K562 (cell line): ENCODE data around the gene HDC. TPM values are rescaled to one million over a fixed set of nuclear protein-coding genes. Genes with fewer than 3 reads are reported as not detected.

Source experiments
- ATAC-seq: fragments of 200-7000 bp; cut with Tn5 transposase; 3 replicates; pipeline ENCODE4 v1.9.1; 2020; ENCODE audit warnings: moderate library complexity
- BruUV-seq: library from RNA; stranded (reverse); fragments of 400-500 nt; replicated peaks from 2 replicates; lab custom pipeline; 2021; lab: Mats Ljungman, UMichigan
- CTCF ChIA-PET: fragments of 300-600 bp; formaldehyde crosslinking; extraction: SDS; loops from one replicate; lab custom pipeline; 2021; ENCODE audit warnings: low intra/inter-chr PET ratio; lab: Yijun Ruan, JAX
- POLR2A ChIA-PET: fragments of 300-600, 350-650 bp; sonication (Branson Sonifier 250); formaldehyde crosslinking; extraction: SDS; loops from one replicate; lab custom pipeline; 2021; ENCODE audit warnings: antibody characterized with exemption, inconsistent platforms; lab: Yijun Ruan, JAX
- DNase-seq, 4 experiments: peaks; one replicate each; pipeline versions ENCODE4 v3.0.0 to v3.0.0-alpha.2; 2011 to 2018; ENCODE audit warnings: low spot score in 3 of 4, mixed read lengths in 3 of 4; ENCODE audit errors: extremely low read depth in 1 of 4
- FAIRE-seq: peaks from 2 replicates; lab custom pipeline; 2011; peaks lifted over from hg19 to GRCh38; lab: Jason Lieb, UNC
- H2AFZ ChIP-seq: 2 replicates; pipeline ENCODE4 v1.6.0; 2011; ENCODE audit warnings: low read depth, low read length, control low read depth, inconsistent platforms
- H3K27ac ChIP-seq: fragments of 200-600 bp; 3 replicates; pipeline ENCODE4 v1.8.0; 2011; ENCODE audit warnings: low read depth, mild to moderate bottlenecking, control low read depth, inconsistent platforms, low read length, moderate library complexity, mixed read lengths; ENCODE audit errors: extremely low read depth
- H3K27me3 ChIP-seq, 2 experiments: fragments of 300-600 bp in 1 of 2; 2 replicates in 1 of 2; 3 replicates in 1 of 2; pipeline versions ENCODE4 v1.6.0 to v1.8.0; 2011; ENCODE audit warnings: inconsistent platforms in 2 of 2, low read length in 2 of 2, mild to moderate bottlenecking in 1 of 2, mixed read lengths in 1 of 2, moderate library complexity in 1 of 2; ENCODE audit not compliant: control insufficient read depth in 2 of 2, insufficient read depth in 2 of 2
- H3K36me3 ChIP-seq: fragments of 300-600 bp; 3 replicates; pipeline ENCODE4 v1.8.0; 2011; ENCODE audit warnings: mild to moderate bottlenecking, low read length, inconsistent platforms; ENCODE audit not compliant: control insufficient read depth, insufficient read depth
- H3K4me1 ChIP-seq, 2 experiments: fragments of 200-600 bp in 1 of 2; replicated peaks in 1 of 2; 2 replicates in 1 of 2; 3 replicates in 1 of 2; pipeline versions ENCODE4 v1.5.1 to v1.8.0; 2011; ENCODE audit warnings: inconsistent platforms in 2 of 2, low read length in 2 of 2, mild to moderate bottlenecking in 1 of 2, mixed read lengths in 1 of 2, moderate library complexity in 1 of 2; ENCODE audit not compliant: control insufficient read depth in 2 of 2, insufficient read depth in 2 of 2
- H3K4me2 ChIP-seq: 2 replicates; pipeline ENCODE4 v1.6.1; 2011; ENCODE audit warnings: low read length, control low read depth, inconsistent platforms, mixed read lengths; ENCODE audit not compliant: insufficient read depth
- H3K4me3 ChIP-seq: fragments of 200-600 bp; sonication (generic), shearing (Covaris generic); 2 replicates; pipeline ENCODE4 v1.5.1; 2016; ENCODE audit warnings: control low read depth, inconsistent platforms
- H3K79me2 ChIP-seq: fragments of 200-600 bp; 3 replicates; pipeline ENCODE4 v1.8.0; 2011; ENCODE audit warnings: low read length, inconsistent platforms; ENCODE audit not compliant: control insufficient read depth, insufficient read depth
- H3K9ac ChIP-seq, 2 experiments: 2 replicates each; pipeline versions ENCODE4 v1.6.0 to v1.6.1; 2011; ENCODE audit warnings: low read depth in 2 of 2, low read length in 2 of 2, control low read depth in 1 of 2, inconsistent platforms in 1 of 2, mild to moderate bottlenecking in 1 of 2, mixed read lengths in 1 of 2; ENCODE audit not compliant: insufficient read depth in 1 of 2
- H3K9me1 ChIP-seq: one replicate; pipeline ENCODE4 v1.6.0; 2011; ENCODE audit warnings: inconsistent platforms, mild to moderate bottlenecking, low read length, moderate library complexity; ENCODE audit not compliant: control insufficient read depth, insufficient read depth
- H3K9me3 ChIP-seq: replicated peaks from 2 replicates; pipeline ENCODE4 v1.5.1; 2011; ENCODE audit warnings: low read depth, low read length, inconsistent platforms; ENCODE audit not compliant: control insufficient read depth, insufficient read depth
- H4K20me1 ChIP-seq: replicated peaks from 2 replicates; pipeline ENCODE4 v1.6.1; 2011; ENCODE audit warnings: low read length, inconsistent platforms, mixed read lengths; ENCODE audit not compliant: control insufficient read depth, insufficient read depth
- ATF3 ChIP-seq, 2 experiments: fragments of 450-650 bp in 1 of 2; sonication (generic) in 1 of 2; formaldehyde crosslinking in 1 of 2; IDR thresholded peaks in 1 of 2; conservative IDR thresholded peaks in 1 of 2; 2 replicates each; pipeline versions ENCODE4 v1.6.1 to v1.8.1; 2016 to 2023; ENCODE audit warnings: mild to moderate bottlenecking in 2 of 2, moderate library complexity in 2 of 2, inconsistent platforms in 1 of 2, missing genetic modification reagents in 1 of 2
- BHLHE40 ChIP-seq: IDR thresholded peaks from 2 replicates; pipeline ENCODE4 v1.6.1; 2011; ENCODE audit warnings: low read length, improper control_type of control experiment
- C11orf30 ChIP-seq: fragments of 450-650 bp; IDR thresholded peaks from 2 replicates; pipeline ENCODE4 v1.6.1; 2016; ENCODE audit warnings: low read depth, mild to moderate bottlenecking
- CBFA2T3 ChIP-seq: fragments of 450-650 bp; IDR thresholded peaks from 2 replicates; pipeline ENCODE4 v1.6.1; 2017
- CBX2 ChIP-seq: fragments of 200-600 bp; sonication (generic); IDR thresholded peaks from one replicate; pipeline ENCODE4 v1.6.1; 2012; ENCODE audit warnings: mild to moderate bottlenecking, low read length, inconsistent platforms; ENCODE audit not compliant: insufficient read depth, poor library complexity, severe bottlenecking
- CREB3L1 ChIP-seq: fragments of 450-650 bp; IDR thresholded peaks from 2 replicates; pipeline ENCODE4 v1.6.1; 2014; ENCODE audit warnings: low read depth, mild to moderate bottlenecking, moderate library complexity, borderline replicate concordance
- CTBP1 ChIP-seq: fragments of 450-650 bp; IDR thresholded peaks from 2 replicates; pipeline ENCODE4 v1.6.1; 2016; ENCODE audit warnings: borderline replicate concordance
- ELF2 ChIP-seq: fragments of 250-450 bp; sonication (Bioruptor Pico); IDR thresholded peaks from 2 replicates; pipeline ENCODE4 v1.5.0; 2021; ENCODE audit warnings: mild to moderate bottlenecking
- HDAC2 ChIP-seq: fragments of 450-650 bp; IDR thresholded peaks from 2 replicates; pipeline ENCODE4 v1.6.1; 2016; ENCODE audit warnings: mild to moderate bottlenecking
- HIVEP1 ChIP-seq: fragments of 250-450 bp; sonication (Bioruptor Pico); IDR thresholded peaks from 2 replicates; pipeline ENCODE4 v1.4.0; 2020; ENCODE audit warnings: mild to moderate bottlenecking
- MAFG ChIP-seq: fragments of 450-650 bp; conservative IDR thresholded peaks from 2 replicates; pipeline ENCODE4 v1.6.1; 2016; ENCODE audit warnings: missing genetic modification characterization, missing compliant biosample characterization
- MECOM ChIP-seq: fragments of 250-450 bp; sonication (Bioruptor Pico); IDR thresholded peaks from 2 replicates; pipeline ENCODE4 v1.8.0; 2022; ENCODE audit warnings: inconsistent platforms
- MLLT1 ChIP-seq, 2 experiments: fragments of 450-650 bp; IDR thresholded peaks; 2 replicates each; pipeline ENCODE4 v1.6.1; 2016
- NFE2 ChIP-seq: IDR thresholded peaks from 2 replicates; pipeline ENCODE4 v1.6.1; 2014; ENCODE audit warnings: antibody characterized with exemption, low read depth
- NR2C2 ChIP-seq, 2 experiments: fragments of 200-800 bp in 1 of 2; sonication (Bioruptor generic) in 1 of 2; sonication (generic) in 1 of 2; formaldehyde crosslinking in 1 of 2; IDR thresholded peaks; 2 replicates each; pipeline versions ENCODE4 v1.6.1 to v1.8.0; 2016 to 2022; ENCODE audit warnings: mild to moderate bottlenecking in 1 of 2, missing compliant biosample characterization in 1 of 2, missing genetic modification characterization in 1 of 2, missing genetic modification reagents in 1 of 2
- RFX7 ChIP-seq: fragments of 250-450 bp; sonication (Bioruptor Pico); IDR thresholded peaks from 2 replicates; pipeline ENCODE4 v1.5.1; 2021; ENCODE audit warnings: mild to moderate bottlenecking
- SOX6 ChIP-seq: fragments of 450-650 bp; IDR thresholded peaks from 2 replicates; pipeline ENCODE4 v1.6.1; 2014; ENCODE audit warnings: mild to moderate bottlenecking
- WGBS: fragments of 100-300 bp; shearing (Covaris generic); methylation state at CpG from one replicate; pipeline ENCODE4 v1.1.6; 2016; ENCODE audit warnings: low coverage, mixed read lengths; ENCODE audit not compliant: insufficient coverage; ENCODE audit errors: missing lambda C conversion rate; 5-methylcytosine and 5-hydroxymethylcytosine counted together
- in situ Hi-C: fragments of 300-500 bp; cut with MboI; formaldehyde crosslinking; loops from 4 replicates; pipeline ENCODE4 v1.15.0; 2018; ENCODE audit warnings: inconsistent platforms, mixed read lengths
- intact Hi-C: fragments of 100-400 bp; cut with micrococcal nuclease; formaldehyde crosslinking; loops from 2 replicates; pipeline ENCODE4 v1.14.2; 2022
- polyA plus RNA-seq, 8 experiments: library from polyadenylated mRNA; depleted of rRNA in 4 of 8; stranded (reverse) in 5 of 8; unstranded in 3 of 8; fragments of >200 nt; fragmentation: Nextera tagmentation in 2 of 8; fragmentation: Illumina TruSeq in 1 of 8; extraction: Ambion mirVana in 2 of 8; extraction: Trizol in 1 of 8; gene quantifications; 2 replicates each; pipeline versions ENCODE4 v1.2.1 to v1.2.3, GENCODE V29; 2011 to 2014; ENCODE audit warnings: inconsistent platforms in 1 of 8, missing spikeins in 1 of 8
- total RNA-seq, 7 experiments: library from RNA; depleted of rRNA in 6 of 7; stranded (reverse); fragments of >200 nt in 6 of 7; fragmentation: Illumina TruSeq in 2 of 7; extraction: Trizol in 2 of 7; gene quantifications; 2 replicates each; pipeline versions ENCODE4 v1.2.1 to v1.2.3, GENCODE V29; 2011 to 2021; ENCODE audit warnings: low replicate concordance in 1 of 7

The HDC gene
- total and polyA plus RNA-seq, 9 of the 15 experiments (the other 6 are each of a cell fraction or from before 2014, with no cell fraction given) = 0.26 to 5.3 (median 0.99) TPM

GRCh38 chr15:50251638-50252182, 13.8 kb downstream of the HDC start (continued):
- peak in 1 of 2 experiments; percentile 59; a peak in 2 of 4 replicates for TF ChIP-seq MLLT1 (IDR thresholded peaks at IDR 0.05)
- no peak for TF ChIP-seq CBX2

- H3K79me2 ChIP-seq = no peaks in the 10 kb centered on the region
- DNase-seq = no peak
- peaks cover 11 to 24% of the 10 kb centered on the region in 2 experiments for H3K4me1 ChIP-seq
- no peak overlapping the region for H3K27ac ChIP-seq
- peak; percentile 11 for FAIRE-seq
- BruUV-seq = no TSS peak
- in situ Hi-C loops (no loop called here), intact Hi-C loops (no loop called here)
- no peaks in the 10 kb centered on the region for H3K27me3 ChIP-seq
- ChIA-PET POLR2A (interaction anchor here (1.4 to 4.7 kb wide), 3 partner anchors 9 to 21 kb away, joined by 4 to 28 read pairs (median 4); no protein-coding TSS in a partner anchor), CTCF (no interaction called here)
- WGBS = 9% methylated on average over 6 of the region's 6 CpGs
- no peaks in the 10 kb centered on the region for H3K36me3 ChIP-seq
- peak; percentile 15; the same call in 1 of the 3 replicates for ATAC-seq
- no peak overlapping the region for H3K4me3 ChIP-seq
- no peaks in the 10 kb centered on the region for H3K9me3 ChIP-seq
- no peaks in the 10 kb centered on the region for H4K20me1 ChIP-seq
- no peak overlapping the region for H2AFZ ChIP-seq
- H3K9ac ChIP-seq = no peak overlapping the region
- H3K4me2 ChIP-seq = no peak overlapping the region
- no peaks in the 10 kb centered on the region for H3K9me1 ChIP-seq
- peak; percentile 37; the same call in 1 of the 2 replicates for TF ChIP-seq SOX6
- TF ChIP-seq C11orf30 = peak; percentile 57
- no peak for TF ChIP-seq RFX7 (CRISPR knock-in tag)
- TF ChIP-seq MAFG (tag) = peak; percentile 56; the same call in 1 of the 2 replicates
- TF ChIP-seq BHLHE40 = no peak
- TF ChIP-seq ELF2 = 0 out of 2 replicates have a peak, but pooled peaks have one; percentile 35
- 0 out of 2 replicates have a peak, but pooled peaks have one; percentile 4 for TF ChIP-seq CBFA2T3
- TF ChIP-seq CREB3L1 = no peak
- TF ChIP-seq MECOM = peak; percentile 34; the same call in 1 of the 2 replicates
- TF ChIP-seq CTBP1 = peak; percentile 87
- no peak for TF ChIP-seq HDAC2
- TF ChIP-seq ATF3 (IDR thresholded peaks at IDR 0.05) = 0 out of 2 replicates have a peak, but pooled peaks have one; percentile 11
- TF ChIP-seq ATF3 (CRISPR knock-in tag; conservative IDR thresholded peaks at IDR 0.05) = no peak
- no peak for TF ChIP-seq NR2C2 (CRISPR knock-in tag; IDR thresholded peaks at IDR 0.05)
- TF ChIP-seq NR2C2 (tag; IDR thresholded peaks at IDR 0.05) = 0 out of 2 replicates have a peak, but pooled peaks have one; percentile 21
- TF ChIP-seq HIVEP1 = no peak
- peak; percentile 52 for TF ChIP-seq NFE2
Observed at GRCh38 chr15:50250760-50251394, 14.6 kb downstream of the HDC start.
